HFF-Myc (cell line): ENCODE measurements around the gene PAN3.

Experiments
- DNase-seq: peaks from one replicate; pipeline ENCODE4 v3.0.0-alpha.2; 2011; ENCODE audit warnings: low read depth; ENCODE audit errors: extremely low read depth
- H3K4me3 ChIP-seq: replicated peaks from 2 replicates; pipeline ENCODE4 v1.5.1; 2011; ENCODE audit warnings: low read depth, mild to moderate bottlenecking, control low read depth, low read length
- TF ChIP-seq, protein P1 (sequence below): IDR thresholded peaks from 2 replicates; pipeline ENCODE4 v1.5.1; 2012; ENCODE audit warnings: mild to moderate bottlenecking, low read depth, low read length, control low read depth; ENCODE audit errors: missing control alignments

The PAN3 gene

GRCh38 chr13:28344163-28344562 lies 205.8 kb downstream of the PAN3 start:
- DNase-seq, result no peak
- H3K4me3 ChIP-seq, result no peak overlapping the region
- TF ChIP-seq, protein P1, sequence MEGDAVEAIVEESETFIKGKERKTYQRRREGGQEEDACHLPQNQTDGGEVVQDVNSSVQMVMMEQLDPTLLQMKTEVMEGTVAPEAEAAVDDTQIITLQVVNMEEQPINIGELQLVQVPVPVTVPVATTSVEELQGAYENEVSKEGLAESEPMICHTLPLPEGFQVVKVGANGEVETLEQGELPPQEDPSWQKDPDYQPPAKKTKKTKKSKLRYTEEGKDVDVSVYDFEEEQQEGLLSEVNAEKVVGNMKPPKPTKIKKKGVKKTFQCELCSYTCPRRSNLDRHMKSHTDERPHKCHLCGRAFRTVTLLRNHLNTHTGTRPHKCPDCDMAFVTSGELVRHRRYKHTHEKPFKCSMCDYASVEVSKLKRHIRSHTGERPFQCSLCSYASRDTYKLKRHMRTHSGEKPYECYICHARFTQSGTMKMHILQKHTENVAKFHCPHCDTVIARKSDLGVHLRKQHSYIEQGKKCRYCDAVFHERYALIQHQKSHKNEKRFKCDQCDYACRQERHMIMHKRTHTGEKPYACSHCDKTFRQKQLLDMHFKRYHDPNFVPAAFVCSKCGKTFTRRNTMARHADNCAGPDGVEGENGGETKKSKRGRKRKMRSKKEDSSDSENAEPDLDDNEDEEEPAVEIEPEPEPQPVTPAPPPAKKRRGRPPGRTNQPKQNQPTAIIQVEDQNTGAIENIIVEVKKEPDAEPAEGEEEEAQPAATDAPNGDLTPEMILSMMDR, result no peak
